Measurements from ENCODE around the gene TAF4. TPM values are rescaled to one million over a fixed set of nuclear protein-coding genes. Genes with fewer than 3 reads are reported as not detected.

TAF4 gene
- polyA plus RNA-seq, 1 donor from 2014 or later, result 10.2 TPM

DNA sequence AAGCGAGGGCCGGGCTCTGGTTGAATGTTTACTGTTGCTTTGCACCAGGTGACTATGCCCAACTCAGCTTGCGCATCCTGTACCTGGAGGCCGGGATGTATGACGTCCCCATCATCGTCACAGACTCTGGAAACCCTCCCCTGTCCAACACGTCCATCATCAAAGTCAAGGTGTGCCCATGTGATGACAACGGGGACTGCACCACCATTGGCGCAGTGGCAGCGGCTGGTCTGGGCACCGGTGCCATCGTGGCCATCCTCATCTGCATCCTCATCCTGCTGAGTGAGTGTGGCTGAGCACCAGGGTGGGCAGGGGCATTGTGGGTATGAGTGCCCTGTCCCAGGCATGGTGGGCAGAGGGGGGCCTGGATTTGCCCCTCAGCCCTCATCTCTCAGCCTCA is 136.1 kb downstream of the TAF4 start:
- H3K9me2 ChIP-seq (ENCODE audit: insufficient read depth, low read length), result no peaks in the 10 kb centered on the region
- H3F3A ChIP-seq (ENCODE audit: insufficient read depth, low read length, poor library complexity, severe bottlenecking), result no peaks in the 10 kb centered on the region
- no peak overlapping the region for H2AFZ ChIP-seq (ENCODE audit: low read depth, low read length)
- no peaks in the 10 kb centered on the region for H4K20me1 ChIP-seq (ENCODE audit: insufficient read depth)
- no peaks in the 10 kb centered on the region for H3K79me2 ChIP-seq (replicated peaks; ENCODE audit: insufficient read depth, low read length)
- no peaks in the 10 kb centered on the region for H3K9me3 ChIP-seq (ENCODE audit: low read length)
- no peak overlapping the region for H3K4me3 ChIP-seq (ENCODE audit: low read length)
- H3K27me3 ChIP-seq (ENCODE audit: insufficient read depth, low read depth, low read length), result no peaks in the 10 kb centered on the region
- no peak overlapping the region for H3K27ac ChIP-seq (ENCODE audit: low read length)
- no peak overlapping the region for H3K4me2 ChIP-seq (ENCODE audit: low read length)
- peaks cover 5% of the 10 kb centered on the region for H3K36me3 ChIP-seq (ENCODE audit: insufficient read depth, low read length)
- no peak overlapping the region for H3K9ac ChIP-seq (ENCODE audit: low read length)
- TF ChIP-seq EZH2 (IDR thresholded peaks at IDR 0.05; ENCODE audit: borderline replicate concordance, insufficient read depth, low read length, poor library complexity, severe bottlenecking), result no peak
- TF ChIP-seq CTCF (IDR thresholded peaks at IDR 0.05; ENCODE audit: poor library complexity, severe bottlenecking), result no peak
- TF ChIP-seq SMC3 (conservative IDR thresholded peaks at IDR 0.05; ENCODE audit: poor library complexity), result no peak
- TF ChIP-seq MXI1 (conservative IDR thresholded peaks at IDR 0.05; ENCODE audit: poor library complexity, severe bottlenecking), result no peak
- no peak for TF ChIP-seq TAF1 (IDR thresholded peaks at IDR 0.05; ENCODE audit: low read depth)
- TF ChIP-seq, protein P1, sequence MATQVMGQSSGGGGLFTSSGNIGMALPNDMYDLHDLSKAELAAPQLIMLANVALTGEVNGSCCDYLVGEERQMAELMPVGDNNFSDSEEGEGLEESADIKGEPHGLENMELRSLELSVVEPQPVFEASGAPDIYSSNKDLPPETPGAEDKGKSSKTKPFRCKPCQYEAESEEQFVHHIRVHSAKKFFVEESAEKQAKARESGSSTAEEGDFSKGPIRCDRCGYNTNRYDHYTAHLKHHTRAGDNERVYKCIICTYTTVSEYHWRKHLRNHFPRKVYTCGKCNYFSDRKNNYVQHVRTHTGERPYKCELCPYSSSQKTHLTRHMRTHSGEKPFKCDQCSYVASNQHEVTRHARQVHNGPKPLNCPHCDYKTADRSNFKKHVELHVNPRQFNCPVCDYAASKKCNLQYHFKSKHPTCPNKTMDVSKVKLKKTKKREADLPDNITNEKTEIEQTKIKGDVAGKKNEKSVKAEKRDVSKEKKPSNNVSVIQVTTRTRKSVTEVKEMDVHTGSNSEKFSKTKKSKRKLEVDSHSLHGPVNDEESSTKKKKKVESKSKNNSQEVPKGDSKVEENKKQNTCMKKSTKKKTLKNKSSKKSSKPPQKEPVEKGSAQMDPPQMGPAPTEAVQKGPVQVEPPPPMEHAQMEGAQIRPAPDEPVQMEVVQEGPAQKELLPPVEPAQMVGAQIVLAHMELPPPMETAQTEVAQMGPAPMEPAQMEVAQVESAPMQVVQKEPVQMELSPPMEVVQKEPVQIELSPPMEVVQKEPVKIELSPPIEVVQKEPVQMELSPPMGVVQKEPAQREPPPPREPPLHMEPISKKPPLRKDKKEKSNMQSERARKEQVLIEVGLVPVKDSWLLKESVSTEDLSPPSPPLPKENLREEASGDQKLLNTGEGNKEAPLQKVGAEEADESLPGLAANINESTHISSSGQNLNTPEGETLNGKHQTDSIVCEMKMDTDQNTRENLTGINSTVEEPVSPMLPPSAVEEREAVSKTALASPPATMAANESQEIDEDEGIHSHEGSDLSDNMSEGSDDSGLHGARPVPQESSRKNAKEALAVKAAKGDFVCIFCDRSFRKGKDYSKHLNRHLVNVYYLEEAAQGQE (IDR thresholded peaks at IDR 0.05; ENCODE audit: borderline replicate concordance), result no peak
- no peak for TF ChIP-seq EP300 (conservative IDR thresholded peaks at IDR 0.05; ENCODE audit: poor library complexity, severe bottlenecking)
- no peak for TF ChIP-seq RAD21 (conservative IDR thresholded peaks at IDR 0.05)
- no peak for TF ChIP-seq POLR2AphosphoS5 (IDR thresholded peaks at IDR 0.05)

DNA sequence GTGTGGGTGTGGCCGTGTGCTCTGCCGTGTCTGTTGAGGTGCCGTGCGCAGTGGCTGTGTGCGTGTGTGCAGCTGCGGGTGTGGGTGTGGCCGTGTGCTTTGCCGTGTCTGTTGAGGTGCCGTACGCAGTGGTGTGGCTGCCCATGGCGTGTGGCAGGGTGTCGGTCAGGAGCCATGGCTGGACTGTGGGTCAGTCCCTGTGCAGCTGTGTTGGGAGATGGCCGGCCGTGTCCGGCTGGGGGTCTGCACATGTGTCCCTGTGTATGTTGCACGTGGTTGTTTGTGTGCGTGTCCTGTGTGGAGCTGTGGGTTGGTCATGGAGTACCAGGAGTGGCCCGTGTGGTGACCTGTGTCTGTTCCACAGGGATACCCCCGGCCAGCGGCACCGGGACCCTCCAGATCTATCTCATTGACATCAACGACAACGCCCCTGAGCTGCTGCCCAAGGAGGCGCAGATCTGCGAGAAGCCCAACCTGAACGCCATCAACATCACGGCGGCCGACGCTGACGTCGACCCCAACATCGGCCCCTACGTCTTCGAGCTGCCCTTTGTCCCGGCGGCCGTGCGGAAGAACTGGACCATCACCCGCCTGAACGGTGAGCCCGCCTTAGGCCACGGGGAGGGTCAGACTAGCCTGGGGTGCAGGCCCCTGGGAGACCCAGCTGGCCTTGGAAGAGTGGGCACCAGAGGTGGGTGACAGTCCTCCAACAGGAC is 137.7 kb downstream of the TAF4 start:
- no peak overlapping the region for H3K4me2 ChIP-seq (ENCODE audit: low read length)
- H3K27me3 ChIP-seq (ENCODE audit: insufficient read depth, low read depth, low read length), result no peaks in the 10 kb centered on the region
- H3K9me2 ChIP-seq (ENCODE audit: insufficient read depth, low read length), result no peaks in the 10 kb centered on the region
- no peak overlapping the region for H2AFZ ChIP-seq (ENCODE audit: low read depth, low read length)
- no peak overlapping the region for H3K27ac ChIP-seq (ENCODE audit: low read length)
- H3F3A ChIP-seq (ENCODE audit: insufficient read depth, low read length, poor library complexity, severe bottlenecking), result no peaks in the 10 kb centered on the region
- TF ChIP-seq EP300 (conservative IDR thresholded peaks at IDR 0.05; ENCODE audit: poor library complexity, severe bottlenecking), result no peak
- no peak for TF ChIP-seq EZH2 (IDR thresholded peaks at IDR 0.05; ENCODE audit: borderline replicate concordance, insufficient read depth, low read length, poor library complexity, severe bottlenecking)
- no peak for TF ChIP-seq SMC3 (conservative IDR thresholded peaks at IDR 0.05; ENCODE audit: poor library complexity)
- no peak for TF ChIP-seq RAD21 (conservative IDR thresholded peaks at IDR 0.05)
- no peak for TF ChIP-seq MXI1 (conservative IDR thresholded peaks at IDR 0.05; ENCODE audit: poor library complexity, severe bottlenecking)
- no peak for TF ChIP-seq CTCF (IDR thresholded peaks at IDR 0.05; ENCODE audit: poor library complexity, severe bottlenecking)
- TF ChIP-seq TAF1 (IDR thresholded peaks at IDR 0.05; ENCODE audit: low read depth), result no peak
- TF ChIP-seq, protein P1 (IDR thresholded peaks at IDR 0.05; ENCODE audit: borderline replicate concordance), result no peak
- TF ChIP-seq POLR2AphosphoS5 (IDR thresholded peaks at IDR 0.05), result no peak
- H3K79me2 ChIP-seq (replicated peaks; ENCODE audit: insufficient read depth, low read length), result no peaks in the 10 kb centered on the region
- H3K9ac ChIP-seq (ENCODE audit: low read length), result no peak overlapping the region
- no peaks in the 10 kb centered on the region for H4K20me1 ChIP-seq (ENCODE audit: insufficient read depth)
- peaks cover 5% of the 10 kb centered on the region for H3K36me3 ChIP-seq (ENCODE audit: insufficient read depth, low read length)
- H3K4me3 ChIP-seq (ENCODE audit: low read length), result no peak overlapping the region
- H3K9me3 ChIP-seq (ENCODE audit: low read length), result no peaks in the 10 kb centered on the region
